BJ (cell line): ENCODE measurements around the gene JAG1. TPM values are rescaled to one million over a fixed set of nuclear protein-coding genes. Genes with fewer than 3 reads are reported as not detected.

Experiments
- CTCF ChIA-PET: fragments of 350-600 bp; formaldehyde crosslinking; extraction: SDS; loops from one replicate; lab custom pipeline; 2021; ENCODE audit warnings: antibody characterized with exemption, inconsistent platforms; lab: Yijun Ruan, JAX
- POLR2A ChIA-PET: fragments of 300-600 bp; sonication (Branson Sonifier 250); formaldehyde crosslinking; extraction: SDS; loops from one replicate; lab custom pipeline; 2021; ENCODE audit warnings: antibody characterized with exemption; lab: Charles Lee
- DNase-seq: peaks from one replicate; pipeline ENCODE4 v3.0.0-alpha.2; 2011; ENCODE audit warnings: low read depth
- H3K27me3 ChIP-seq: 2 replicates; pipeline ENCODE4 v1.6.0; 2011; ENCODE audit warnings: low read length; ENCODE audit not compliant: control insufficient read depth, insufficient read depth
- H3K36me3 ChIP-seq: 2 replicates; pipeline ENCODE4 v1.5.1; 2011; ENCODE audit warnings: low read length; ENCODE audit not compliant: control insufficient read depth, insufficient read depth
- H3K4me3 ChIP-seq: 2 replicates; pipeline ENCODE4 v1.5.1; 2011; ENCODE audit warnings: low read depth, mild to moderate bottlenecking, control low read depth, low read length
- CTCF ChIP-seq: IDR thresholded peaks from 2 replicates; pipeline ENCODE4 v1.5.1; 2011; ENCODE audit warnings: low read depth, mild to moderate bottlenecking, control low read depth, inconsistent platforms, low read length, moderate library complexity; ENCODE audit not compliant: insufficient read depth
- polyA plus RNA-seq: library from polyadenylated mRNA; depleted of rRNA; stranded (reverse); fragments of >200 nt; gene quantifications from 2 replicates; pipeline ENCODE4 v1.2.3, GENCODE V29; 2011

The JAG1 gene
- polyA plus RNA-seq, 1 experiment = 19.9 TPM

GRCh38 chr20:10707791-10708190, 34.0 kb upstream of the JAG1 start:
- POLR2A ChIA-PET = no interaction called here

DNA sequence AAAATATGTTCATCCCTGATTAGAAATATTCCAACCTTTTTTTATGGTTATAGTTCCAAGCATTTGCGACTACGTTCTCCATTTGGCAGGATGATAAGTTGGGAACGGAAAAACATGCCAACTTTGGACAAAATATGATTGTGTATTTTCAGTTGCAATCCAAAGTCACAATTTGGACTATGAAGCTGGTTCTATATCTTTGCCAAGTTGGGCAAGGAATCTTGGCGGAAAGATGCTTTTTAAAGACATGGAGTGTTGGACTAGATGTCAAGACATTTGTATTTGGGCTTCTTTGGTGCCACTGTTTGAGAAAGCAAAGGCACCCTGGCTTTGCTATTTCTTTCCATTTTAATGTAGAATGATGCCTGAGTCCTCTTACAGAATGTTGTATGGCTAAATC, 33.3 kb upstream of the JAG1 start:
- DNase-seq = no peak
- ChIA-PET CTCF (no interaction called here), POLR2A (no interaction called here)
- no peaks in the 10 kb centered on the region for H3K36me3 ChIP-seq
- no peak for TF ChIP-seq CTCF
- no peak overlapping the region for H3K4me3 ChIP-seq
- no peaks in the 10 kb centered on the region for H3K27me3 ChIP-seq

More at GRCh38 chr20:10707791-10708190, 34.0 kb upstream of the JAG1 start:
- no peak overlapping the region for H3K4me3 ChIP-seq
- H3K36me3 ChIP-seq = no peaks in the 10 kb centered on the region
- H3K27me3 ChIP-seq = no peaks in the 10 kb centered on the region
- TF ChIP-seq CTCF = no peak
- CTCF ChIA-PET = interaction anchor here (1.0 kb wide), 1 partner anchor 16 kb away, joined by 3 read pairs; no protein-coding TSS in a partner anchor
- DNase-seq = no peak

GRCh38 chr20:10706460-10706811, 32.6 kb upstream of the JAG1 start:
- DNase-seq = no peak
- Histone ChIP-seq H3K4me3 (no peak overlapping the region), H3K27me3 (no peaks in the 10 kb centered on the region), H3K36me3 (no peaks in the 10 kb centered on the region)
- CTCF ChIA-PET = no interaction called here
- POLR2A ChIA-PET = no interaction called here
- no peak for TF ChIP-seq CTCF

DNA sequence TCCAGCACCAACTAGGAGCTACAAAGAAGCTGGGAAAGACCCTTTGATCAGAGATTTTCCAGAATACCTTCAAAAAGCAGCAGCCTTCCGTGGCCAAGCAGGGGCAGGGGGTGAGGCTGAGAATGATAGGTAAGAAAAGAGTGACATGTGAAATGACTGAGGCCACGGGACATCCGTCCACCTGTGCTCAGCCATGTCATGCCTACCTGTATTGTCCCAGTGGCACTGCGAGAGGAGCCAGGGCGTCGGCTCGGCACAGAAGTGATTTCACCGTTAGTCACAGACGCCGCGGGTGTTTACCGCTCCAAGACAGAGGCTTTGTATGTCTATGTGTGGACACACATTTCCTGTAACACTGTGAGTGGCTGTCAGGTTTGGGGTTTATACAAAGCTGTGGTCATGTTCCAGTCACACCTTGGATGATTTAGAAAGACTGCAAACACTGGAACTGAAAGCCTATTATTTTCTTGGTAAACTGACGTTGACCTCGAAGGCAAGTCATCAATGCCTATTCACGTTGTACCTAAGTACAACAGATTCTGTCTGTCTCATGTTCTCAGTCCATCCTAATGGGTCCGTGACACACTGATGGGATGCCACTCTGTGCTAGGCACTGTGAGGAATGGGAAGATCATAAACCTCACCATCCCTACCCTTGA, 32.1 kb upstream of the JAG1 start:
- Histone ChIP-seq H3K27me3 (no peaks in the 10 kb centered on the region), H3K4me3 (no peak overlapping the region), H3K36me3 (no peaks in the 10 kb centered on the region)
- TF ChIP-seq CTCF = no peak
- no peak for DNase-seq
- ChIA-PET POLR2A (no interaction called here), CTCF (no interaction called here)

DNA sequence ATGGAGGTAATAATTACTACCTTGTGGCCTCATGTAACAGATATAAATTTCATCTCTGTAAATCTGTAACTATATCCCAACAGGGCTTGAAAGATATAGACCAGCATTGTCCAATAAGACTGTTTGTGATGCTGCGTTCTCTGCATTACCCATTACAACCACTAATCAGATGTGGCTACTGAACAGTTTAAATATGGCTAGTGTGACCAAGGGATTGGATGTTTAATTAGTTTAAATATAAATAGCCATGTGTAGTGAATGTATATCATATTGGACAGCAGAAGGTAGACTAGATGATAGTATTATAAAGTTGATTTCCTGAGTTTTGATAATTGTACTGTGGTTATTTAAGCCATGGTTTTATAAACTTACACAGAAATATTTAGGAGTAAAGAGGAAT, 27.8 kb upstream of the JAG1 start:
- CTCF ChIA-PET = no interaction called here
- H3K4me3 ChIP-seq = no peak overlapping the region
- TF ChIP-seq CTCF = no peak
- POLR2A ChIA-PET = no interaction called here
- no peak for DNase-seq
- no peaks in the 10 kb centered on the region for H3K36me3 ChIP-seq
- no peaks in the 10 kb centered on the region for H3K27me3 ChIP-seq
